Ovary (tissue), 3 donors: ENCODE measurements around the gene LTK.

Source experiments
- EP300 ChIP-seq: sonication (generic); formaldehyde crosslinking; IDR thresholded peaks from one replicate; pipeline ENCODE4 v1.6.1; 2017; ENCODE audit warnings: antibody characterized with exemption
- POLR2A ChIP-seq: fragments of 450-650 bp; IDR thresholded peaks from one replicate; pipeline ENCODE4 v1.6.1; 2017; ENCODE audit warnings: antibody characterized with exemption, mild to moderate bottlenecking, moderate library complexity
- TF ChIP-seq, protein P1 (sequence below), 3 donors: fragments of 450-650 bp in 2 of 3; fragments of 200-600 bp in 1 of 3; IDR thresholded peaks; one replicate each; pipeline versions ENCODE4 v1.5.1 to v1.8.0; 2016 to 2022; ENCODE audit warnings: antibody characterized with exemption in 3 of 3, mild to moderate bottlenecking in 1 of 3
- donor health status: DM: no; HTN: no; CAD: no.

DNA sequence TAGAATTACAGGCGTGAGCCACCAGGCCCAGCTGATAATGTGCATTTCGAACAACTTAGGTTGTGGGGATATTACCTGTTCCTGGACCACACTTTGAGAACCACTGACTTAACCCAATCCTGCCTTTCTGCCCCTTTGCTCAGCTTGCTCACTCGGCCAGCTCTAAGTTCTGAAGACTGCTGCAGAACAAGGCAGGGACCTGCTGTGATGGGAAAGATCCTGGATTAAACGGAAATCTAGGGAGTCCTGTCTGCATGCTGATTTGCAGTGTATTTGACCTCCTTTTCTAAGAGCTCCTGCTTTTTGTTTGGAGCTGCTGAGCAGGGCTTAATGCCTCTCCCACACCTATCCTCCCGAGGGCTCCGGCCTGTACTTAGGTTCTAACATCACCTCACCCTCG lies 2.9 kb downstream of the LTK start:
- no peak for TF ChIP-seq EP300
- TF ChIP-seq, protein P1, sequence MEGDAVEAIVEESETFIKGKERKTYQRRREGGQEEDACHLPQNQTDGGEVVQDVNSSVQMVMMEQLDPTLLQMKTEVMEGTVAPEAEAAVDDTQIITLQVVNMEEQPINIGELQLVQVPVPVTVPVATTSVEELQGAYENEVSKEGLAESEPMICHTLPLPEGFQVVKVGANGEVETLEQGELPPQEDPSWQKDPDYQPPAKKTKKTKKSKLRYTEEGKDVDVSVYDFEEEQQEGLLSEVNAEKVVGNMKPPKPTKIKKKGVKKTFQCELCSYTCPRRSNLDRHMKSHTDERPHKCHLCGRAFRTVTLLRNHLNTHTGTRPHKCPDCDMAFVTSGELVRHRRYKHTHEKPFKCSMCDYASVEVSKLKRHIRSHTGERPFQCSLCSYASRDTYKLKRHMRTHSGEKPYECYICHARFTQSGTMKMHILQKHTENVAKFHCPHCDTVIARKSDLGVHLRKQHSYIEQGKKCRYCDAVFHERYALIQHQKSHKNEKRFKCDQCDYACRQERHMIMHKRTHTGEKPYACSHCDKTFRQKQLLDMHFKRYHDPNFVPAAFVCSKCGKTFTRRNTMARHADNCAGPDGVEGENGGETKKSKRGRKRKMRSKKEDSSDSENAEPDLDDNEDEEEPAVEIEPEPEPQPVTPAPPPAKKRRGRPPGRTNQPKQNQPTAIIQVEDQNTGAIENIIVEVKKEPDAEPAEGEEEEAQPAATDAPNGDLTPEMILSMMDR (IDR thresholded peaks at IDR 0.05): no peak
- TF ChIP-seq POLR2A: no peak
